WTC11 (cell line): ENCODE data around the gene TAS1R1. TPM values are rescaled to one million over a fixed set of nuclear protein-coding genes. Genes with fewer than 3 reads are reported as not detected.

Source experiments
- ATAC-seq: fragments of 200-7000 bp; cut with Tn5 transposase; 2 replicates; pipeline ENCODE4 v1.10.0; 2021; ENCODE audit warnings: mild to moderate bottlenecking, moderate library complexity
- CTCF ChIA-PET: fragments of 300-600 bp; sonication (Branson Sonifier 250); formaldehyde crosslinking; loops from one replicate; lab custom pipeline; 2021; ENCODE audit warnings: antibody characterized with exemption; lab: Charles Lee
- POLR2A ChIA-PET: fragments of 350-600 bp; sonication (Branson Sonifier 250); formaldehyde crosslinking; loops from one replicate; lab custom pipeline; 2021; ENCODE audit warnings: antibody characterized with exemption; lab: Charles Lee
- DNase-seq: peaks from one replicate; pipeline ENCODE4 v3.0.0; 2021; ENCODE audit warnings: low spot score
- H3K27ac Mint-ChIP-seq: 2 replicates; pipeline ENCODE4 v1.8.0; 2021; ENCODE audit warnings: mixed read lengths
- H3K27me3 Mint-ChIP-seq: 2 replicates; pipeline ENCODE4 v1.8.0; 2021; ENCODE audit warnings: low read depth, mild to moderate bottlenecking, moderate library complexity, mixed read lengths
- H3K36me3 Mint-ChIP-seq: 2 replicates; pipeline ENCODE4 v1.8.0; 2021; ENCODE audit warnings: mixed read lengths
- H3K4me1 Mint-ChIP-seq: 2 replicates; pipeline ENCODE4 v1.8.0; 2022; ENCODE audit warnings: mixed read lengths
- H3K4me3 Mint-ChIP-seq: 2 replicates; pipeline ENCODE4 v1.8.0; 2021; ENCODE audit warnings: mild to moderate bottlenecking, moderate library complexity, mixed read lengths
- H3K9me3 Mint-ChIP-seq: 2 replicates; pipeline ENCODE4 v1.8.0; 2021; ENCODE audit warnings: mixed read lengths
- AFF4 ChIP-seq: sonication (generic); formaldehyde crosslinking; IDR thresholded peaks from 2 replicates; pipeline ENCODE4 v1.8.1; 2023; ENCODE audit warnings: mild to moderate bottlenecking, missing genetic modification reagents, borderline replicate concordance
- AR ChIP-seq: fragments of 250-450 bp; sonication (Bioruptor Pico); IDR thresholded peaks from 2 replicates; pipeline ENCODE4 v1.9.0; 2021; ENCODE audit warnings: mild to moderate bottlenecking
- ARID4B ChIP-seq: sonication (generic); formaldehyde crosslinking; IDR thresholded peaks from 2 replicates; pipeline ENCODE4 v1.8.0; 2023; ENCODE audit warnings: missing genetic modification reagents, mild to moderate bottlenecking, borderline replicate concordance
- ATF1 ChIP-seq: sonication (generic); formaldehyde crosslinking; IDR thresholded peaks from 2 replicates; pipeline ENCODE4 v1.8.1; 2023; ENCODE audit warnings: mild to moderate bottlenecking, moderate library complexity, missing genetic modification reagents
- CREM ChIP-seq: sonication (generic); formaldehyde crosslinking; IDR thresholded peaks from 2 replicates; pipeline ENCODE4 v1.8.1; 2022; ENCODE audit warnings: mild to moderate bottlenecking, missing genetic modification reagents, moderate library complexity
- EMX1 ChIP-seq: fragments of 250-450 bp; sonication (Bioruptor Pico); IDR thresholded peaks from 2 replicates; pipeline ENCODE4 v1.8.0; 2021; ENCODE audit warnings: mild to moderate bottlenecking
- FOXP1 ChIP-seq: sonication (generic); formaldehyde crosslinking; IDR thresholded peaks from 2 replicates; pipeline ENCODE4 v1.8.0; 2022; ENCODE audit warnings: missing genetic modification reagents, mild to moderate bottlenecking, moderate library complexity, borderline replicate concordance
- GRHL2 ChIP-seq: fragments of 250-450 bp; sonication (Bioruptor Pico); IDR thresholded peaks from 2 replicates; pipeline ENCODE4 v1.8.0; 2022; ENCODE audit warnings: mild to moderate bottlenecking, moderate library complexity; ENCODE audit not compliant: insufficient replicate concordance, severe bottlenecking
- IRF1 ChIP-seq: sonication (generic); formaldehyde crosslinking; IDR thresholded peaks from 2 replicates; pipeline ENCODE4 v1.8.0; 2023; ENCODE audit warnings: missing genetic modification reagents
- JUN ChIP-seq: sonication (generic); formaldehyde crosslinking; IDR thresholded peaks from 2 replicates; pipeline ENCODE4 v1.8.0; 2023; ENCODE audit warnings: mild to moderate bottlenecking, missing genetic modification reagents
- MLX ChIP-seq: sonication (generic); formaldehyde crosslinking; IDR thresholded peaks from 2 replicates; pipeline ENCODE4 v1.8.1; 2023; ENCODE audit warnings: mild to moderate bottlenecking, missing genetic modification reagents, moderate library complexity
- NFATC4 ChIP-seq: fragments of 250-450 bp; sonication (Bioruptor Pico); IDR thresholded peaks from 2 replicates; pipeline ENCODE4 v1.9.0; 2021; ENCODE audit warnings: mild to moderate bottlenecking
- PRDM15 ChIP-seq: sonication (generic); formaldehyde crosslinking; IDR thresholded peaks from 2 replicates; pipeline ENCODE4 v1.8.0; 2022; ENCODE audit warnings: missing genetic modification reagents
- USF2 ChIP-seq: sonication (generic); formaldehyde crosslinking; IDR thresholded peaks from 2 replicates; pipeline ENCODE4 v1.8.1; 2023; ENCODE audit warnings: mild to moderate bottlenecking, missing genetic modification reagents, moderate library complexity
- ZNF138 ChIP-seq: sonication (generic); formaldehyde crosslinking; conservative IDR thresholded peaks from 2 replicates; pipeline ENCODE4 v1.8.1; 2022; ENCODE audit warnings: mild to moderate bottlenecking, moderate library complexity, missing genetic modification reagents
- ZNF263 ChIP-seq: sonication (generic); formaldehyde crosslinking; IDR thresholded peaks from 2 replicates; pipeline ENCODE4 v1.8.1; 2022; ENCODE audit warnings: low read depth, mild to moderate bottlenecking, moderate library complexity, missing genetic modification reagents
- total RNA-seq: library from RNA; stranded (reverse); gene quantifications from 3 replicates; pipeline ENCODE4 v1.2.3, GENCODE V29; 2021

TAS1R1 gene
- total RNA-seq, 1 experiment from 2014 or later: 0.11 TPM

- H3K36me3 Mint-ChIP-seq: peaks cover 51% of the 10 kb centered on the region
- H3K27me3 Mint-ChIP-seq: no peaks in the 10 kb centered on the region; the same call in 1 of the 2 replicates
- no peak overlapping the region for H3K4me3 Mint-ChIP-seq
- H3K4me1 Mint-ChIP-seq: peaks cover 14% of the 10 kb centered on the region
- no peak for ATAC-seq
- CTCF ChIA-PET: interaction anchor here (1.2 kb wide), 2 partner anchors 18 to 20 kb away, joined by 3 read pairs; no protein-coding TSS in a partner anchor
- POLR2A ChIA-PET: interaction anchor here (1.5 kb wide), 1 partner anchor 20 kb away, joined by 4 read pairs; no protein-coding TSS in a partner anchor
- no peak for DNase-seq
- no peaks in the 10 kb centered on the region for H3K9me3 Mint-ChIP-seq
- peak overlapping the region; percentile 79; the same call in 1 of the 2 replicates for H3K27ac Mint-ChIP-seq
- no peak for TF ChIP-seq CREM (CRISPR knock-in tag)
- TF ChIP-seq FOXP1 (CRISPR knock-in tag): no peak
- TF ChIP-seq ARID4B (CRISPR knock-in tag): no peak
- no peak for TF ChIP-seq USF2 (CRISPR knock-in tag)
- TF ChIP-seq AR: no peak
- no peak for TF ChIP-seq ZNF138 (CRISPR knock-in tag)
- no peak for TF ChIP-seq ZNF263 (CRISPR knock-in tag)
- TF ChIP-seq EMX1: no peak
- TF ChIP-seq ATF1 (CRISPR knock-in tag): no peak
- TF ChIP-seq JUN (CRISPR knock-in tag): no peak
- TF ChIP-seq MLX (CRISPR knock-in tag): no peak
- TF ChIP-seq GRHL2 (CRISPR knock-in tag): no peak
- no peak for TF ChIP-seq NFATC4 (CRISPR knock-in tag)
- no peak for TF ChIP-seq IRF1
- TF ChIP-seq PRDM15 (CRISPR knock-in tag): no peak
- TF ChIP-seq AFF4: no peak
Observed at GRCh38 chr1:6621429-6622391, 66.6 kb downstream of the TAS1R1 start.
